NCI-H510A treated with DMSO at 0.1 percent for 48 hours (cell line): ENCODE measurements around the gene MORC4.

ENCODE experiments used
- DNase-seq: peaks from one replicate; lab custom pipeline; 2025; lab: John Stamatoyannopoulos, UW

MORC4 gene

DNA sequence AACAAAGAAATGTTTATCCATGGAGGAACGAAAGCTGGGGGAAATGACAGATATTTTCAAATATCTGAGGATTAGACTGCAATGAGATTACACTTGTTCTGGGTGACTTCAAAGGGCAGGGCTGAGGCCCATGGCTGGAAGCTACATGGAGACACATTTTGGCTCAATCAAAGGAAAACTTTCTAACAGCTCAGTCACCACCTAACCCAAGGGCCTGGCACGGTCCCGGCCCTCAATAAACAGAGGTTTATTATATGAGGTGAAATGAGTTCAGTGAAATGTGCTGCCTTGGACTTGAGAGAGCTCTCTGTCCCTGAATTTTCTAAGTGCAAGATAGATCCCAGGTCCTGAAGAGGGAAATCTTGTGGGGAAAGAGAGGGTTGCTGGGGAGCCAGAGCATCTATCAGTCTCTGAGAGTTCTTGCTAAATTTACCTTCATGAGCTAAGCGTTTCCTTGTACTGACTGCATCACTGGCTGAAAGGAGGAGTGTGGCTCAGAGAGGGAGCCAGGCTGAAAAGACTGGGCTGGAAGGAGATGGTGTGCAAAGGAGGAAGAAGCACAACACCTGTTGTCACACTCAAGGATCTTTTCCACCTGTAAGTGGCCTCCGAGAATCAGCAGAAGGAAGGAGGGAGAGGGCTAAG is 94.8 kb downstream of the MORC4 start:
- no peak for DNase-seq

DNA sequence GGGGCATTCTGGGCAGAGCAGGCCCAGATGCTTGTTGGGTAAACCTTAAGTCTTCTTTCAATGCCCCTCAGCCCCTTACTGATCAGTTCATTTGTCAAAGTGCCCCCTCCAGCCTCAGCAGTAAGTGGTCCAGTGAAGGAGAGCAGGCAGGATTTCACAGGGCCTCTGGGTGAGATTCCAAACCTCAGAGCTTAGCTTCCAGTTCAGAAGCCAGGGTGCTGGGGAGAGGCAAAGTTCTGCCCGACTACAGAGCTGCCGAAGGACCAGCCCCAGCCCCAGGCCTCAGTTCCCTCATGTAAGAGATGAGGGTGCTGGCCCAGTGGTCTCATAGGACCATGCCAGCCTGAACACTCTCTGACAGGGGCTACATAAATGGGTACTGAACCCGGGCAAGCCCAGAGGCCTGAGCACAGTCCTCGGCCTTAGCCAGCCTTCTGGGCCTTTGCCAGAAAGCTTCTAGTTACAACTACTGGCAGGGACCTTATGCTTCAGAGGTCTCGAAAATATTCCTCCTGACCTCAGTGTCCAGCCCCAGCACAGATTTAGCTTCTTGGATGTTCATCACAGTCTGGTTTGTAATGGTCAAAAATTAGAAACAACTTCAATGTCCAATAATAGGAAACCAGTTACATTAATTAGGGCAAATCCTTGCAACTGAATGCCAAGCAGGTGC is 96.0 kb downstream of the MORC4 start:
- DNase-seq: no peak

DNA sequence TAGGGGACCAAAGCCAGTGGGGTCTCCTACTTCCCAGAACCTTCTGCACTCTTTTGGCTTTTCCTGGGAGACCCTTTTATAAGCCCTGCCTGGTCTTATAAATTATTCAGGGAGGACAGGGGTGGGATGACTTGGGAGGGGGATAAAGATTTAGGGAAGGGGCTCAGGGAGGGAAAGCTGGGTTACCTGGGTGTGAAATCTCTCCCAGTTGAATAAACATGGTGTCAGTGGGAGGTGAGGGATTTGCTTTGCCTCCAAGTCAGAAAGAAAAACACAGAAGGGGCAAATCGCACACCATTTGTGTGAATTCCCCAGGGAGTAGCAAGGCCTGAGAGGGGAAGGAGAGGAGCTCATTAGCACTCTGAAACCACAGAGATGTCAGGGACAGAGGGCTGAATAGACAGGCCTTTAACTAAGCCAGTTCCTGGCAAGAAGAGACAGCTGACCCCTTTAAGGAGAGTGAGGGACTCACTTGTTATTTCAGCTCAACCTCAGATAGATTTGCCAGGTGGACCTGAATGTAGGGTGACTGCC is 96.7 kb downstream of the MORC4 start, which contains the start of gene RIPPLY1:
Gene RIPPLY1, minus strand, starts transcription at position 51 of the 534 bp plus-strand sequence. CDS start 54 bp downstream, outside the sequence.
- no peak for DNase-seq

DNA sequence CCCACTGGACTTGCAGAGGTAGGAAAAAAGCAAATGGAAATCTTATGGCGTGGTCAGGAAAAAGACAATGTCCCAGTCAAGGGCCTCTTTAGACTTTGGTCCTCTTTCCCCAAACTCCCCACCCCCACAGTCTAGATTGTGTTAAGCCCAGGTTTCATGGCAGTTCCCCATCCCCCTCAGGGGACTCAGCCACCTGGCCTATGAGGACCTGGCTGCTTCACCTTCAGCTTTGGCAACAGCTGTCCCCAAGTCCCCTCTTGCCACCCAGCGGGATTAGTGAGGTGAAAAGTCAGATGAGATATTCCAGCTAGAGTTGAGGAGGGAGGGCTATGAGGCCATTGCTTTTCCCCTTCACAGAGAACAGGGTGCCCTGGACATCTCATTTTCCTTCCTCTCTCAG is 97.3 kb downstream of the MORC4 start:
- no peak for DNase-seq

DNA sequence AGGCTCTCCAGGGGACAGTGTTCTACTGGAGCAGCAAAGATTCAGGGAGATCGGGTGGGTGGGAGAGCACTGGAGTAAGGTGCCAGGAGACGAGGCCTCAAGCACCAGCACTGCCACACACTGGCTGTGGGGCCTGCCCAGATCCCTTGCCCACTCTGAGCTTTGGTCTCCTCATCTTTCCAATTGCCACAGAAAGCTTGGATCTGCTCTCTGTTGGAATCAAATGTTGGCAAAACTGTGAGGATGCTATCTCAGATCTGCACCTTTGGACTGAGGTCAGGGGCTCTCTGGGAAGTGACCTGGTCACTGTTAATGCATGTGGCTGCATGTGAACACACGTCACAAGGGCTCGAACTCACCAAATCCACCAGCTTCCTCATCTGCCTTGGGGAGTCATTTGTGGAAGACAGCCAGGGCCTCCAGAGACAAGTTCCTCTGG is 98.2 kb downstream of the MORC4 start:
- DNase-seq: no peak

DNA sequence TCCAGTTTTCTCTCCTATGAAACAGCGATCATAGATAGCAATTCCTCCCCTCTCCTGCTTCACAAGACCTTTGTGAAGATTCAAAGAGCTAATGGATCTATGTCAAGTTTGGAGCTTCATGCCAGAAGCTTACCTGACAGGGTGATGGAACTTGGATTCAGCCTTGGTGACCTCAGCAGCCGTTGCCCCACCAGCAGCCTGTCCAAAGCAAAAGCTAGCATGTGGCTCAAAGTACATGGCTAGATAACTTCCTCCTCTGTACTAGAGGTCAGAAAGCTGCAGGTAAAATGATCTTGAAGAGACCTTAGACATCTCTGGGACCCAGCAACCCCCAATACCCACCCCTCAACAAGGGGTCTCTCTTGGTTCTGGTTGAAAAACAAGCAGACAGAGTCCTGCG is 98.7 kb downstream of the MORC4 start:
- no peak for DNase-seq

DNA sequence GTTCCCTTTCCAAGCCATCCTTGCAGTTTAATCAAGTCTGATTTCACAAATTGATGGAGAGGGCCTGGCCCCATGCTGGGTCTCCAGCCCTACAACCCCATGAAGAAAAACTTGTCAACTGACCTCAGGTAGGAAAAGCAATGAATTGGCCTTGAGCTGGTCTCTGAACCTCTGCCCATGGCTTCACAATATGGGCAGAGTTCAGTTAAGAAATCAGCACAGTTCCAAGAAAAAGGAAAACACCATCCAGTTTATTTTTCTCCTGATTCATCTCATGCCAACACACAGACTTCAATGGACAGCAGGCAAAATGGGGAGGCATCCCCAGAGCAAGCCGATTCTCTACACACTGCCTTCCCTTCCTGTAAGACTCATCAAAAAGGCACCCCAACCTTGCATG is 100.2 kb downstream of the MORC4 start:
- no peak for DNase-seq

DNA sequence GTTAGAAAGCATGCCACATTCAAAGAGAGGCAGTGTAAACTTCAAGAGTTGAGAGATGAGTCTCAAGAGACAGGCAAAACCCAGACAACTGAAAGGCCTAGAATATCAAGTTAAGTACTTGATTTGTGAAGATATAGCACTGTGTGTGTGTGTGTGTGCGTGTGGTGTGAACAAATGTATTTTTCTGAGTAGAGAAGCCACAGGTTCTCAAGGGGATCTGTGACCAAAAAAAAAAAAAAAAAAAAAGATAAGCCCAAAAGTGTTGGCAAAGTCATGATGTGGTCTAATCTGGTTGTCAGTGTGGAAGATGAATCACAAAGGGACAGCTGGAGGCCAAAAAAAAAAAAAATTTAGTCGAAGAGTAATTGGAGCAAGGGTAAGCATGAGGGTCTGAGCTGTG is 100.7 kb downstream of the MORC4 start:
- no peak for DNase-seq

DNA sequence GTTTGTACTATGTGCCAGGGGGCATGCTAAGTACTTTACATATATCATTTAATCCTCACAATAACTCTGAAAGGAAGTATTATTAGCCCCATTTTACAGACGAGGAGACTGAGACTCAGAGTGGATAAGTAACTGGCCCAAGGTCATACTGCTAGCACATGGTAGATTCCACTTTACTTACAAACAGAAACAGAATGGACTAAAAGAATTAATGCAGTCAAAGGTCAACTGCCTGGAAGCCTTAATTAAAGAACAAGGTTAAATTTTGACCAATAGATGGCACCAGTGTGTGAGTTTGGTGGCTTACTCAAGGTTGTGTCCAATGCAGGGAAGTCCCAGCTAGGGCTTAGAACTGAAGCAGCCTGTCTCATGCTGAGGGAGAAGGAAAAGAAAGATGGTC is 101.5 kb downstream of the MORC4 start:
- peak; percentile 35 for DNase-seq

DNA sequence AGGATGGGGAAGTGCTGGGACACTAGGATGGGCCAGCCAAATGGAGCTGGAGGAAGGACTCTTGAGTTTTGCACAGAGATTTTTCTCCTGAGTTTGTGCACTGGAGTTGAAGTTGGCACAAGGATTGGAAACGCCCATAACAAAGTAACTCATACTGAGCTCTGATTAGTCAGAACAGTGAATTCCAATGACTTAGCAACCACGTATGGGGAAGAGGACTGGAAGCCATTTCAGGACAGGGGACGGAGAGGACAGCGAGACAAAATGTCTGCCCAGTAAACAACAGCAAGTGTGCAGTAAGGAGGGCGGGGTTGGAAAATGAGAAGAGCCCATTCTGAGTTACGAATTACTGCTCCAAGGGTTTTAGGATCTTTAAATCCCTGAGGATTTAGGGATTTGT is 102.8 kb downstream of the MORC4 start:
- no peak for DNase-seq

DNA sequence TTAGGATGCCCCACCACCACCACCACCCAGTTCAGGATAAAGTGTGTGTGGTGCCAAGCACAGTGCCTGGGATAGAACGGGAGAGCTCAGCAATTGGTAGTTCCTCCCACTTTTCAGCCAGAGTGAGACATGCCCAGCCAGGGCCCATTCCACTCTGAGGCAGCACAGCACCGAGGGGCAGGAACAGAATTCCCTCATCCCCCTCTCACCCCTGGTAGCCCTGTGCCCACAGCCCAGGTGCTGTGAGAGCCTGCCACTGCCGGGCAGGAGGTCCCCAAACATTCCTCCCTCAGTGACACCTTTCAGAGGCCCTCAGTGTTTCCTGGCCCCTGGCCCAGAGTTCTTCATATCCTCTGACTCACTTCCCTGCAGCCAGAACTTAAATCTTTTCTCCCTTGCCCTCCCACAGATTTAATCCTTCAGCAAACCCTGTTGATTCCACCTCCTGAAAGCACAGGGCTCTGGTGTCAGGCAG is 105.0 kb downstream of the MORC4 start:
- no peak for DNase-seq

DNA sequence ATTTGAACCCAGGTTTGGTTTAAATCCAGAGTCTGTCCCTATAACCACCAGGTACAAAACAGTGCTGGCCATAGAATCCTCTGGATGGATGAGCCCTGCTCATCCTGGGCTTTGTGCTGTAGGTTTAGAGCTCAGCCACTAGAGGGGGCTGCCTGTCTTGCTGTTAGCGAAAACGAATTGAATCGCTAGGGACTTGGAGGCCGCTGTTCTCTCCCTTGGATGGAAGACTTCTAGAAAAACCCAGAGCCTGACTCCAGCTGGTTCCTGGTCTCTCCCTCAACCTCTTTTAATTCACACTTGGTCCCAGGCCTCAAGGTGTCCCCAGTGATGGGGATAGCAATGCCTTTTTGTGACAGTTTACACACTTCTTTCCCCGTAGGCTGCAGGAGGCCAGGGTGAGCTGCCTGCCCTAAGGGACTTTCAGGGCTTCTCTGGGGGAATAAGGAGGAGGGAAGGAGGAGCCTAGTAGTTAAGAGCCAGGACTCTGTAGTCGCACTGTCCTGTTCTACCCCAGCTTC is 105.6 kb downstream of the MORC4 start:
- peak; percentile 50 for DNase-seq

DNA sequence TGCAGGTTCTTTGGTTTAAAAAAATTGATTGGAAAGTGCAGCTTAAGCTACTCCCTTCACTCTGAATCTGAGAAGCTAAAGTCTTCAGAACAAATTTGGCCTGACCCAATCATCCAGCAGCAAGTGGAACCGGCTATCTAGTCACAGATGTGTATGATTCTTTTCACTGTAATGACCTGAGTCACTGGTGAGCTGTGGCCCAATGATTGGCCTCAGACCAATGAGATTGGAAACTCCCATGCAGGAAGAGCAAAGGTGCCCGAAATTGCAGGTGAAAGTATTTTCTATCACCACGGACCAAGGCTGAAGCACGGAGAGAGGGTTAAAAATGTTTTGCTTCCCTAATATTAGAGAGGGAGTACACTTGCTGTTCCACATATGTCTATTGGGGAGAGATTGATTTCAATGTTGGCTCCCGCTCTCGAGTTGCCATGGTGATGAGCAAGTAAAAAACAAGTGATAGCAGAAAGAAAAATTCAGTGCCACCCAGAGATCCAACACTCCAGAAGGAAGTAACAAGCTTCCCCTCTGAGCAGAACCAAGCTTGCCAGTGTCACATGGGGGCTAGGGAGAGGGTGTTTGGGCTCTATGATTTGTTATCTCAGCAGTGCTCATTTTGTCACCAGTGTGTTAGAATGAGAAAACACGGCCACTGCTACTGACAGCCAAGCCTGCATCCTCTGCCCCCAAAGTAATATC is 108.1 kb downstream of the MORC4 start:
- DNase-seq: no peak
